Trophoblast cell (in vitro differentiated cells and primary cell): ENCODE results near the gene RIGI.

Source experiments
- DNase-seq, 2 donors: peaks; one replicate each; pipeline ENCODE4 v3.0.0-alpha.2; 2016
- H2AFZ ChIP-seq: 2 replicates; pipeline ENCODE4 v1.6.1; 2013; ENCODE audit warnings: low read length, moderate library complexity, mild to moderate bottlenecking; ENCODE audit not compliant: insufficient read depth, poor library complexity
- H2AK5ac ChIP-seq: 2 replicates; pipeline ENCODE4 v1.6.1; 2013; ENCODE audit warnings: mild to moderate bottlenecking, low read length
- H2BK120ac ChIP-seq: 2 replicates; pipeline ENCODE4 v1.6.1; 2013; ENCODE audit warnings: low read length, mild to moderate bottlenecking, moderate library complexity; ENCODE audit not compliant: insufficient read depth, poor library complexity
- H2BK12ac ChIP-seq: 2 replicates; pipeline ENCODE4 v1.6.1; 2013; ENCODE audit warnings: mild to moderate bottlenecking, low read length, moderate library complexity
- H2BK5ac ChIP-seq: 2 replicates; pipeline ENCODE4 v1.6.1; 2013; ENCODE audit warnings: low read length, low read depth, moderate library complexity, mild to moderate bottlenecking; ENCODE audit not compliant: poor library complexity
- H3K14ac ChIP-seq: 2 replicates; pipeline ENCODE4 v1.6.1; 2013; ENCODE audit warnings: mild to moderate bottlenecking, low read length
- H3K18ac ChIP-seq: 2 replicates; pipeline ENCODE4 v1.6.1; 2013; ENCODE audit warnings: mild to moderate bottlenecking, low read length
- H3K23ac ChIP-seq: 2 replicates; pipeline ENCODE4 v1.6.1; 2013; ENCODE audit warnings: low read length
- H3K27ac ChIP-seq: 2 replicates; pipeline ENCODE4 v1.5.1; 2013; ENCODE audit warnings: low read depth, mild to moderate bottlenecking, inconsistent platforms, low read length, moderate library complexity
- H3K27me3 ChIP-seq: 2 replicates; pipeline ENCODE4 v1.6.1; 2013; ENCODE audit warnings: inconsistent platforms, mild to moderate bottlenecking, low read length, moderate library complexity; ENCODE audit not compliant: insufficient read depth
- H3K36me3 ChIP-seq, 2 experiments: 1 replicate in 1 of 2; 2 replicates in 1 of 2; pipeline ENCODE4 v1.6.1; 2013; ENCODE audit warnings: low read length in 2 of 2, mild to moderate bottlenecking in 2 of 2, moderate library complexity in 1 of 2; ENCODE audit not compliant: insufficient read depth in 2 of 2, control insufficient read depth in 1 of 2
- H3K4ac ChIP-seq: 2 replicates; pipeline ENCODE4 v1.6.1; 2013; ENCODE audit warnings: low read depth, mild to moderate bottlenecking, low read length, moderate library complexity
- H3K4me1 ChIP-seq, 2 experiments: 1 replicate in 1 of 2; 2 replicates in 1 of 2; pipeline ENCODE4 v1.6.1; 2013; ENCODE audit warnings: low read length in 2 of 2, mild to moderate bottlenecking in 2 of 2, moderate library complexity in 1 of 2; ENCODE audit not compliant: insufficient read depth in 2 of 2, control insufficient read depth in 1 of 2
- H3K4me2 ChIP-seq: 2 replicates; pipeline ENCODE4 v1.6.1; 2013; ENCODE audit warnings: inconsistent platforms, mild to moderate bottlenecking, low read length, moderate library complexity
- H3K4me3 ChIP-seq: 2 replicates; pipeline ENCODE4 v1.5.1; 2013; ENCODE audit warnings: mild to moderate bottlenecking, low read depth, low read length, inconsistent platforms
- H3K79me1 ChIP-seq: one replicate; pipeline ENCODE4 v1.6.1; 2013; ENCODE audit warnings: low read length
- H3K79me2 ChIP-seq: 2 replicates; pipeline ENCODE4 v1.6.1; 2013; ENCODE audit warnings: low read length, mild to moderate bottlenecking; ENCODE audit not compliant: control insufficient read depth, insufficient read depth, poor library complexity
- H3K9ac ChIP-seq: 2 replicates; pipeline ENCODE4 v1.6.1; 2013; ENCODE audit warnings: mild to moderate bottlenecking, low read length
- H3K9me3 ChIP-seq: 2 replicates; pipeline ENCODE4 v1.6.1; 2013; ENCODE audit warnings: low read depth, mild to moderate bottlenecking, control low read depth, inconsistent platforms, low read length; ENCODE audit not compliant: insufficient read depth
- H4K12ac ChIP-seq: 2 replicates; pipeline ENCODE4 v1.6.1; 2013; ENCODE audit warnings: low read depth, mild to moderate bottlenecking, low read length, moderate library complexity
- H4K8ac ChIP-seq: 2 replicates; pipeline ENCODE4 v1.6.1; 2013; ENCODE audit warnings: low read depth, mild to moderate bottlenecking, low read length, moderate library complexity
- H4K91ac ChIP-seq: one replicate; pipeline ENCODE4 v1.6.1; 2013; ENCODE audit warnings: low read depth, mild to moderate bottlenecking, low read length, moderate library complexity
- WGBS: extraction: QIAGEN DNeasy Blood & Tissue Kit; methylation state at CpG from one replicate; pipeline ENCODE4 v1.1.7; 2013; ENCODE audit warnings: missing lambda C conversion rate; ENCODE audit not compliant: insufficient read length, insufficient coverage; ENCODE audit errors: extremely low coverage; 5-methylcytosine and 5-hydroxymethylcytosine counted together

The RIGI gene

DNA sequence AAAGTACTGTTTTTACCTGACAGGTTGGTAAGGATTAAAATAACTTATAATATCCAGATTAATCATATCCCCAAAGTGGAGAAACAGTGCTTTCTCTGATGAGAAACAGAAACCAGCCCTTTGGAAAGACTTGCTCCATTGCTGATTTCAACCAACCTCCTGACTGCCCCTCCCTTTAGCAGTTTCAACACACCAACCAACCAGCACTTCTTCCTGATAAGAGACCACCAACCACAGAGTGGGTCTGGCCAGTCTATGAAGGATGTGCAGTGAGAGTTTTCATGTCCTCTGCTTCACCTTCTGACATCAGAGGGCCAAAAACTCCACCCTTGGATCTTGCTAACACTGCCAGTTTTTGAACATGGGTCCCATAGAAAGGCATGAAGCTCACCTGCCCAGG lies 28.1 kb downstream of the RIGI start:
- no peaks in the 10 kb centered on the region for H3K9me3 ChIP-seq
- no peak overlapping the region for H3K27ac ChIP-seq
- H4K12ac ChIP-seq: no peak overlapping the region
- no peak overlapping the region for H2BK120ac ChIP-seq
- no peak overlapping the region for H3K18ac ChIP-seq
- H2AK5ac ChIP-seq: no peak overlapping the region
- no peak overlapping the region for H2BK12ac ChIP-seq
- H3K79me2 ChIP-seq: no peaks in the 10 kb centered on the region
- H3K14ac ChIP-seq: no peak overlapping the region
- H3K4me3 ChIP-seq: no peak overlapping the region
- peaks cover 0 to 2% of the 10 kb centered on the region in 2 experiments for H3K36me3 ChIP-seq
- no peak overlapping the region for H4K8ac ChIP-seq
- H3K4me2 ChIP-seq: no peak overlapping the region
- H2AFZ ChIP-seq: no peak overlapping the region
- no peak overlapping the region for H2BK5ac ChIP-seq
- no peaks in the 10 kb centered on the region for H3K27me3 ChIP-seq
- no peak overlapping the region for H3K4ac ChIP-seq
- H4K91ac ChIP-seq: no peak overlapping the region
- no peaks in the 10 kb centered on the region for H3K4me1 ChIP-seq
- no peak overlapping the region for H3K23ac ChIP-seq
- H3K9ac ChIP-seq: no peak overlapping the region
- DNase-seq: no peak
- H3K79me1 ChIP-seq: no peaks in the 10 kb centered on the region

DNA sequence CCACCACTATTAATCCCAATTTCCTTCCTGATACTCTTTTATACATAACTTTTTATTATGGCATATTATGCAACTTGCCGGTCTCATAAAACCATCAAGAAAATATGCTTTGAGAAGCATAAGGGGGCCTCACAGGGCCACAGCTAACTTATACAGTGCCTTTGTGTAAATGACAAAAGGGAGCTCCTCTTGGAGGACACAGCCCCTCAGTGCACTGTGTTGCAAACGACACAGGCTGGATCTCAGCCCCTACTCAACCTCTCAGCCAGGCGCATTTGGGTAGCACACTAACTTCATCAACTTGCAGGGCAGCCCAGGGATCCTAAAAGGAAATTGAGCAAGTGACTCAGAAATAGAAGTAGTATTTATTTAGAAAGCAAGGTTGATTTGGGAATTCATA lies 35.4 kb downstream of the RIGI start:
- H2BK120ac ChIP-seq: no peak overlapping the region
- DNase-seq: no peak
- no peak overlapping the region for H3K23ac ChIP-seq
- H3K4ac ChIP-seq: no peak overlapping the region
- no peaks in the 10 kb centered on the region for H3K4me1 ChIP-seq
- no peak overlapping the region for H3K9ac ChIP-seq
- H2AK5ac ChIP-seq: no peak overlapping the region
- H3K4me3 ChIP-seq: no peak overlapping the region
- H2BK12ac ChIP-seq: no peak overlapping the region
- no peaks in the 10 kb centered on the region for H3K9me3 ChIP-seq
- H3K79me2 ChIP-seq: no peaks in the 10 kb centered on the region
- H4K91ac ChIP-seq: no peak overlapping the region
- H2AFZ ChIP-seq: no peak overlapping the region
- H4K8ac ChIP-seq: no peak overlapping the region
- H3K14ac ChIP-seq: no peak overlapping the region
- no CpG with 5 or more reads among the region's 3 CpGs for WGBS
- no peaks in the 10 kb centered on the region for H3K79me1 ChIP-seq
- no peak overlapping the region for H3K27ac ChIP-seq
- H4K12ac ChIP-seq: no peak overlapping the region
- no peaks in the 10 kb centered on the region for H3K27me3 ChIP-seq
- no peak overlapping the region for H2BK5ac ChIP-seq
- no peak overlapping the region for H3K4me2 ChIP-seq
- H3K18ac ChIP-seq: no peak overlapping the region
- H3K36me3 ChIP-seq: peaks cover 0 to 2% of the 10 kb centered on the region in 2 experiments

DNA sequence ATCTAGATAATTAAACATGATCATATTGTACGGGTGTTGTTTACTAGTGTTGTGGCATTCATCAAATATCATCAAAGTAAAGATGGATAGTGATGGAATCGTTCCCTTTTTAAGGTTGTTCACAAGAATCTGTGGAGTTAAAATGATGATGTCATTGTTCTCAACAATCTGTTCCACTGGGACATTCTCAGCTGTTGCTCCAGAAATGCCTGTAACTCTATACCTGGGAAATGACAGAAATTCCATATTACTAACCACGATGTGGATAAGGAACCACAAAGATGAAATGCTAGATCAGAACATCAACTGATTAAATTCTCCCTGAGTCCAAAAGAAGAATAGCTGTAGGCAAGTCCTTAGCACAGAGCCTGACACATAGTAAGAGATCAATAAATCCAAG lies 38.0 kb downstream of the RIGI start:
- Histone ChIP-seq H3K36me3 (peaks cover 0 to 2% of the 10 kb centered on the region in 2 experiments), H2AK5ac (no peak overlapping the region), H3K27me3 (no peaks in the 10 kb centered on the region), H2AFZ (no peak overlapping the region), H4K12ac (no peak overlapping the region), H3K4me3 (no peak overlapping the region), H2BK12ac (no peak overlapping the region), H2BK120ac (no peak overlapping the region), H3K79me2 (no peaks in the 10 kb centered on the region), H3K27ac (no peak overlapping the region), H3K79me1 (no peaks in the 10 kb centered on the region), H3K18ac (no peak overlapping the region), H4K8ac (no peak overlapping the region), H3K4ac (no peak overlapping the region), H4K91ac (no peak overlapping the region), H3K4me1 (no peaks in the 10 kb centered on the region), H3K23ac (no peak overlapping the region), H3K4me2 (no peak overlapping the region), H3K14ac (no peak overlapping the region), H2BK5ac (no peak overlapping the region), H3K9me3 (no peaks in the 10 kb centered on the region), H3K9ac (no peak overlapping the region)
- no CpG with 5 or more reads among the region's 3 CpGs for WGBS
- DNase-seq: peak in 1 of 2 donors; percentile 67

DNA sequence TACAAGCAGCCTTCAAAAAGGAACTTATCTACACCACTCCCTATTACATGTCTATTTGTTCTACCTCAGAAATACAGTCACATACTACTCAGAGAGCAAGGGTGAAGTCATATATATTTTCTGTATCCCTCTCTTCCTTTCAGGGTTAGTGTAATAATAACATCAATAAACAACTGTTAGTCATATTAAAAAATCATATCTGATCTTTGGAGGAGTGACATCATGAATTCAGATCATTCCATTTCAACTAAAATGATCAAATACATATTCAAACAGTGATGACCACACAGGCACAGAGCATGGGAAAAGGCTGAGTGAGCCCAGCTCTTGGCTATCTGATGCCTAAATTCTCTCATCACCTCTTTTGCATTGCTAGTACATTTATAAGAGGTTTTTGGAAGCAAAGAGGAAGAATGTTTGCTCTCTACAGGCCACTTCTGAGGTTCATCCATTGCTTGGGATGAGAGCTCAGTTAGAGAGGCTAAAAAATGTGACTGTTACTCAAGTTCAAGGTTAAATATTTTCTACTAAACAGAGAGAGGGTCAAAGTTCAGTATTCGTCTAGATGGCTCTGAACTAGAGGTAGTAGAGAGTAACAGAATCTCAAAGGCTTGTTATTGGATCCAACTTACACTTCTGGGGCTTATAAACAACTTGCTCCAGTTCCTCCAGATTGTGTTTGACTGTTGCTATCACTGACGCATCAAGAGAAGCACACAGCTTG lies 39.0 kb downstream of the RIGI start:
- Histone ChIP-seq H3K4me2 (no peak overlapping the region), H3K36me3 (peaks cover 0 to 2% of the 10 kb centered on the region in 2 experiments), H2AK5ac (no peak overlapping the region), H2AFZ (no peak overlapping the region), H3K18ac (no peak overlapping the region), H2BK5ac (no peak overlapping the region), H4K8ac (no peak overlapping the region), H3K4me1 (no peaks in the 10 kb centered on the region), H3K9ac (no peak overlapping the region), H3K9me3 (no peaks in the 10 kb centered on the region), H3K14ac (no peak overlapping the region), H3K27me3 (no peaks in the 10 kb centered on the region), H3K4ac (no peak overlapping the region), H4K91ac (no peak overlapping the region), H3K79me1 (no peaks in the 10 kb centered on the region), H2BK120ac (no peak overlapping the region), H2BK12ac (no peak overlapping the region), H4K12ac (no peak overlapping the region), H3K79me2 (no peaks in the 10 kb centered on the region), H3K23ac (no peak overlapping the region), H3K27ac (no peak overlapping the region), H3K4me3 (no peak overlapping the region)
- DNase-seq: no peak
- no CpG with 5 or more reads among the region's 2 CpGs for WGBS
